Activated CD4-positive, alpha-beta T cell treated with anti-CD3 and anti-CD28 coated beads for 1 hour (primary cell): ENCODE results near the gene FAAP24.
A peak's percentile ranks its signal among the peaks of the same experiment; 100 is the strongest.
"Not testable (repeated sequence)": the region's sequence is repeated elsewhere in the genome, so short reads cannot be mapped to it uniquely, and the experiment has no call there.

ENCODE experiments used
- DNase-seq: peaks from one replicate; pipeline ENCODE4 v3.0.0-alpha.2; 2020

Gene FAAP24, protein sequence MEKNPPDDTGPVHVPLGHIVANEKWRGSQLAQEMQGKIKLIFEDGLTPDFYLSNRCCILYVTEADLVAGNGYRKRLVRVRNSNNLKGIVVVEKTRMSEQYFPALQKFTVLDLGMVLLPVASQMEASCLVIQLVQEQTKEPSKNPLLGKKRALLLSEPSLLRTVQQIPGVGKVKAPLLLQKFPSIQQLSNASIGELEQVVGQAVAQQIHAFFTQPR

DNA sequence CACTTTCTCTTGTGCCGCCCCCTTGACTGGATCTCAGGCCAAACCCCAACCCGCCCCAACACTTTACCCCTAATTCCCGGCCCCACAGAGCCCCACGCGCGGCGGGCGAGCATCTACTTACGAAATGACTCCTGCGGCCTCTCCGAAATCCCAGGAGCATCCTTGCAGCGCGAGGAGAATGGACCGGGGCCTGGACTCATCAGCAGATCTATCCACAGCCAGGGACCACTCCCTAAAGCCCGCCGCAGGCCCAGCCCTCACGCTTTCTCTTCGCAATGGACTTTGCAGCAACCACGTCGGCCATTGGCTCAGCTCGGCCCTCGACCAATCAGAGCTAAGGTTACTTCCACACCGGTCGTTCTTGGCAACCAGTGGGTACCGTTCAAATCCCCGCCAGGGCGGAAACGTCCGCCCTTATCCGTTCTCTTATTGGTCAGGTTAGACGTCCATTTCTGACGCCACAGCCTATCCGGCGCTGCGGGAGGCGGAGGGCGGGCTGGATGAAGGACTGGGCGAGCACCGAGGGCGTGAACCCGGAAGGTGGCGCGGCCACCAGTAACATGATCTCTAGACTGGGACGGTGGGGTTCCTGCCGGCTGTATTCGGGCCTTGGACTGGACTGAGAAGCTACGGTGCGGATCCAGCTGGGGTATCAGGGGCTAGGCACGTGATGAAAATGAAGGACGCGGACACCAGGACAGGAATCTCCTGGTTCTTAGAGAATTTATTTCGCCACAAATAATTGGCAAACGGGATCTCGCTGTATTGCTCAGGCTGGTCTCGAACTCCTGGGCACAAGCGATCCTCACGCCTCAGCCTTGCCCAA is at the start of gene FAAP24, which contains the start of gene CEP89:
Gene FAAP24, plus strand, starts transcription at position 528 of the 826 bp plus-strand sequence. CDS start 955 bp downstream, outside the sequence.
Gene CEP89, minus strand, starts transcription at position 244 of the 826 bp plus-strand sequence. Its CDS starts 84 bp downstream, at position 160.
- DNase-seq: peak; percentile 98

DNA sequence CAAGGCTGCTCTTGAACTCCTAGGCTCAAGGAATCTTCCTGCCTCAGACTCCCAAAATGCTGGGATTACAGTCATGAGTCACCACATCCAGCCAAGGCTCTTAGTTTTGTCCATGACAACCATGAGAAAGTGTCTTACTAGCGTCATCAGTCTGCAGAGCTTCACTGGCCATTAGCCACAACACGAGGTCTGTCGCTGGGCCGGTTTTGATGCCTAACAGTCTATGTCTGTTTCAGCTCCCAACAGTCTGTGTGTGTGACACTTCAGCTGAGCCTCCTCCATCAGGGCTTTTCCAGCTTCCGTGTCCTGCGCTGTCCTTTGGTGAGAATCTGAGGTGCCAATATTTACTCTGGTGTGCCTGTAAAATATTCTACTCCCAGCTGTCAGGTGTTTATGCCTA is 47.8 kb upstream of the FAAP24 start:
- no peak for DNase-seq

DNA sequence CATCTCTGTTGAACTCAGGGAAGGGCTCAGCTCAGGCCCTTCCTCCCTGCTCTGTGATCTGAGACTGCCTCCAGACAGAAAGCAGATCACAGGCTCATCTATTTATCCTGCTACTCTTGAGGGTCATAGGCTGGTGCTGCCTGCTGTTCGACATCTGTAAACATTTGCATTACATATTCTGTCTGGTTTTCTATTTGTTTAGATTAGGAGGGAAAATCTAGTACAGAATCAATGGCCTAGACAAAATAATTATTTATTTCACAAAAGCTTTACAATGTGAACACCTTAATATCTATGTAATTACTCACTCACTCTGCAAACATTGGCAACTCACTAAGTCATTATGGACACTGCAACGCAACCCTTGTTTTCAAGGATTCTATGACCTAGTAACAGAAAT is 43.2 kb upstream of the FAAP24 start:
- DNase-seq: no peak

DNA sequence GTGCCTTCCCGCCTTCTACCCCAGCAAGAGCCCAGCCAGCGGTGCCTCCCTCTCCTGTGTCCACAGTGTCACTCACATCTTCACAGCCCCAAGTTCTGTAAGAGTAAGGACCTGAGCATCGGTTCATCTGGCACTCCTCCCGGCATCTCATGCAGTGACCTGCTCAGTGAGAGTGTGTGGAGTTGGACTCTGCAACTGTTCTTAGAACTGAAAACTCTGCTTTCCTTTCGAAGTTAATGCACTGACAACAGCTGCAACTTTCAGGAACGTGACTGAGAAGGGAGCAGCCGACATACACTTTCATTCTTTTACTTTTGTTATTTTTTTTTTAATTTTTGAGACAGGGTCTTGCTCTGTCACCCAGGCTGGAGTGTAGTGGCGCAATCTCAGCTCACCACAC is 41.5 kb upstream of the FAAP24 start:
- no peak for DNase-seq

DNA sequence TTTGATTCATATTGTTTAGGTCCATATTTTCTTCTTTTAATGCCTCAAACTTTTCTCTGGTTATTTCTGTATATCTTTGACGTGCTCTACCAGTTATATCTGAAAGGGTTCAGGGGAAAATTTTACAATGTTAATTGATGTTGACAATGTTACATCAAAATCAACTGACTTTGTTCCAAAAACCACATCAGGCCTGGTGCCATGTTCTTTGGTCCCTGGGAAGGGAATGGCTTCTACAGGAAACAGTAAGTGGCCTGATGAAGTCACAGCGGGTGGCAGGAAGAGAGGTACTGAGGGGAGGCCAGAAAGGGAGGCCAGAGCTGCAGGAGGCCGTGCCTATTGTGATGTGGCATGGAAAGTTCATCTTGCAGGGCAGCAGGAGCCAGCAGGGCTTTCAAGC is 38.5 kb upstream of the FAAP24 start:
- no peak for DNase-seq

DNA sequence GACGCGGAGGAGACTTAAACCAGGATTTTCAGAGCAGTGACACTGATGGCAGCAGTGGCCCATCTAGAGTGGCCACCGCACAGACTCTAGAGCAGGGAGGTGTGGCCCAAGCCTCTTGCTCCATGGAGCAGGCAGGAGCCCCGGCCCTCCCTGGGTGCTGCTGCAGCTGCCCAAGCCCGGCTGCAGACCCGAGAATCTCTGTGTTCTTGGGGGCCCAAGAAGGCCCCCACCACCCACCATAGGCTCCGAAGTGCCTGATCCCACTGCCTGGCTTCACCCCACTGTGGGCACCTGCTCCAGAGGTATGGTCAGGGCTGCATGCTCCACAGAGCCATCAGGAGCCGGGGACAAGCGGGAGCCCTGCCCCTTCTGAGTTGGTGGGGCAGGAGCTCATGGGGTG is 36.4 kb upstream of the FAAP24 start:
- DNase-seq: no peak

DNA sequence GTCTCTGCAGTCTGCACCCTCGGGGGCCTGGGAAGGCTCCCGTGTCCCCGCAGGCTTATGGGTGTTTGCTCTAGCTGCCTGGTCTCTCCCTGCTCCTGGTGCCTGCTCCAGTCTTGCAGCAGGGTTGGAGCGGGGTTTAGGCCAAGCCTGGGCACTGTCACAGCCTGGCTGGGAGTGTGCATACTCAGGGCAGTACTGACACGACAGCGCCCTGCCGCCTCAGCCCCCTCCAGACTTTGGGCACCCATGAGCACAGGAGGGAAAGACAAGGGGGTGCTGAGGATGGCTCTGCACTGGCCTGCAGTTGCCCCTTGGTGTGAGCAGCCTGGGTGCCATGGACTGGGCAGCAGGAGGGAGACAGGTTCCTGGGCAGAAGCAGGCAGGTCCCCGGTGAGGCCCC is 36.0 kb upstream of the FAAP24 start:
- DNase-seq: no peak

DNA sequence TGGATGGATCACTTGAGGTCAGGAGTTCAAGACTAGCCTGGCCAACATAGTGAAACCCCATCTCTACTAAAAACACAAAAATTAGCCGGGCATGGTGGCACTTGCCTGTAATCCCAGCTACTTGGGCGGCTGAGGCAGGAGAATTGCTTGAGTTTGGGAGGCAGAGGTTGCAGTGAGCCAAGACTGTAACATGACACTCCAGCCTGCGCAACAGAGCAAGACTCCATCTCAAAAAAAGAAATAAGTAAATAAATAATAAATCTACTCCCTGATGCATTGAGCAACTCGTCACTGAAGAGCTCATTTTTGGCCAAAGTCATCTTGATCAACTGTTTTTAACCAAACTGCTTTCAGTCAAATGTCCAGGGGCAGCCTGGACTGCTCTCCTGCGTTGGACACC is 30.8 kb upstream of the FAAP24 start:
- not testable (repeated sequence) for DNase-seq

DNA sequence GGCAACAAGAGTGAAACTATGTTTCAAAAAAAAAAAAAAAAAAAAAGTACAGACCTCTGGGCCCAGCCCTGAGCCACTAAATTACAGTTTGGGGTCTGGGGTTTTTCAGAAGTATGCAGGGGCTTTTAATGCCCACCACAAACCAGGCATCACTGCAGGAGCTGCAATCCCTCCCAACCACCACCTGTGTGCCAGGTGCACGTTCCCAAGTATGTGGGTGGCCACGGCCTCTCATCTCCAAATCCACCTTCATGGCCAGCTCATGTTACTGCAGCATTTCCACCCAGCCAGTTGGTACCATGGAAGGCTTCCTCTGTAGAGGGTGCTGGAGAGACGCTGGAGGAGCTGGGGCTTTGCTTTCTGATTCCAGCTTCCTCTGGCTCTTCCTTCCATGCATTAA is 26.8 kb upstream of the FAAP24 start:
- no peak for DNase-seq

DNA sequence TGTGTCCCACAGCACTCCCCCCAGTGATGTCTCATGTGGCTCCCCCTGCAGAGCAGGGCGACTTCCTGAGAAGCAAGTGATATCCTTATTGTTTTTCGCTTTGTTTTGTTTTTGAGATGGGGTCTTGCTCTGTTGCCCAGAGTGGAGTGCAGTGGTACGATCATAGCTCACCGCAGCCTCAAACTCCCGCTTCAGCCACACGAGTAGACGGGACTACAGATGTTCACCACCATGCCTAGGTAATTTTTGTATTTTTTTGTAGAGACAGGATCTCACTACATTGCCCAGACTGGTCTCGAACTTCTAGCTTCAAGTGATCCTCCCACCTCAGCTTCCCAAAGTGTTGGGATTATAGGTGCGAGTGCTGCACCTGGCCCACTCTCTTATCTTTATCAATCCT is 5.3 kb upstream of the FAAP24 start:
- no peak for DNase-seq

DNA sequence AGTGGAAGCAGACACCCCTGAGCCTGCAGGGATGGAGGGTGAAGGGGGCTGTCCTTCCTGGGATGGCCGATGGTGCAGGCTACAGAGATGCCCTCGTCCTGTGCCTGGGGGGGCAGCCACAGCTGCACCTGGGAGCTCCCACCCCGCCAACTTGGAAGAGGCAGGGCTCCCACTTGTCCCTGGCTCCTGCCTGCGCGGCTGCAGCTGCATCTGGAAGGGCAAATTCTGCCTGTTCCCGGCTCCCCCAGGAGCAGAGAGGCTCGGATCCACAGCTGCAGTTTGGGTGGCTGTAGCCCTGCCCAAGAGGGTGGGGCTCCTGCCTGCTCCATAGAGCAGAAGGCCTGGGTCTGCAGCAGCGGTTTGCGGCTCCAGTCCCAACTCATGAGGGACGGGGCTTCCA is 2.5 kb upstream of the FAAP24 start:
- DNase-seq: no peak

DNA sequence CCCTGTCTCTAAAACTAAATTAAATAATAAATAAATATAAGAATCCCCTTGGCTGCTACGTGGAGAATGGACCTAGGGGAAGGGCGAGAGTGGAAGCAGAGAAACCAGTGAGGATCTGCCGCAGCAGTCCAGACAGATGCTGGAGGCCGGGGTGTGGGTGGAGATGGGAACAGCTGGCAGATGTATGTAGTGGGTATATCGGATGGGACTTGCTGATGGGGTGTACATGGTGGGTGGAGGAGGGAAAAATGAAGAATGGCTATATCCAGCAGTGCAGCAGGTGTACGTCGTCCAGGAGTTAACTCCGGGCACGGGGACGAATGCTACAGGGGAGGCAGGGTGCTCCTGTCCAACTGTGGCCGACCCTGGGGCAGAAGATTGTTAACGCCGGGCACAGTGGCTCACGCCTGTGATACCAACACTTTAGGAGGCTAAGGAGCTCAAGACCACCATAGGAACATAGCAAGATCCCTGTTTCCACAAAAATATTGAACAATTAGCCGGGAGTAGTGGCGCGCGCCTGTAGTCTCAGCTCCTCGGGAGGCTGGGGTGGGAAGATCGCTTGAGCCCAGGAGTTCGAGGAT is 938 bp upstream of the FAAP24 start:
- no peak for DNase-seq

DNA sequence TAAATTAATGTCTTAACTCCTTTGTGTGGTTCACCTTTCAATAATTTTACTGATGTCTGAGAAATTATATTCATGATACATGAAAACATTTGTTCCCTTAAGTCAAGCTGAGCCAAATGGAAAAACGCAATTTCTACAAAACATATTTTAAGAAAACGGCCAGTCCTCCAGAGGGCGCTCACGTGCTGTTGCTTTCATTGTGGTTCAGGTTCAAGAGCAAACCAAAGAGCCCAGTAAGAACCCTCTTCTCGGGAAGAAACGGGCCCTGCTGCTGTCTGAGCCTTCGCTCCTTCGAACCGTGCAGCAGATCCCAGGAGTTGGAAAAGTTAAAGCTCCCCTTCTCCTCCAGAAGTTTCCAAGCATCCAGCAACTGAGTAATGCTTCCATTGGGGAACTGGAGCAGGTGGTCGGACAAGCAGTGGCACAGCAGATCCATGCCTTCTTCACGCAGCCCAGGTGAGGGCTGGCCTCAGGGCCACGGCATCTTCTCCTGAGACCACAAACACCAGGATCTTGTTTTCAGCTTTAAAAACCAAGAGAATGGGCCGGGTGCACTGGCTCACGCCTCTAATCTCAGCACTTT is 4.3 kb downstream of the FAAP24 start:
- DNase-seq: peak; percentile 46

DNA sequence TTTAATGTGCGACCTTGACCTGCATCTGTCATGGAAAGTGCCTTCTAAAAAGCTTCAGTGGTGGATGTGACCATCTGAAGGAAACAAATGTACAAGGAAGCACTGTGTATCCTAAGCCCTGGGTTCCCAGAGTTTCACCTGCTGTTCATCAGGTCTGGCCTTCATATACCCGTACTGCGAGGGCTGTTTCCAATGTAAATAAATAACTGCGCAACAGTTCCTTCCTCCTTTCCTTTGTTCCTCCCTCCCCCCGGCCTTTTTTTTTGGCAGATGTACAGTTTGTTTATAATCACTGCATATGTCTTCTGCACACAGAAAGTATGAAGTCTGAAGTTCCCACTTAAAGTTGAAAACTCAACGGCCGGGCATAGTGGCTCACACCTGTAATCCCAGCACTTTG is 5.2 kb downstream of the FAAP24 start:
- no peak for DNase-seq

DNA sequence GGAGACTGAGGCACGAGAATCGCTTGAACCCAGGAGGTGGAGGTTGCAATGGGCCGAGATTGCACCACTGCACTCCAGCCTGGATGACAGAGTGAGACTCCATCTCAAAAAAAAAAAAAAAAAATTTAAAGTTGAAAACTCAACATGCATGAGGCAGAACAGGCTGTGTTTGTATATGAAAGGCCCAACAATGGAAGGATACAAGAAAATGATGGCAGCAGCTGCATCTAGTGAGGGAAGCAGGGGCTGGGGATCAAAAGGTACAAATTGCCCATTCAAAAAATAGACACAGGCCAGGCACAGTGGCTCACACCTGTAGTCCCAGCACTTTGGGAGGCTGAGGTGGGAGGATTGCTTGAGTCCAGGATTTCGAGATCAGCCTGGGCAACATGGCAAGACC is 5.8 kb downstream of the FAAP24 start:
- not testable (repeated sequence) for DNase-seq

DNA sequence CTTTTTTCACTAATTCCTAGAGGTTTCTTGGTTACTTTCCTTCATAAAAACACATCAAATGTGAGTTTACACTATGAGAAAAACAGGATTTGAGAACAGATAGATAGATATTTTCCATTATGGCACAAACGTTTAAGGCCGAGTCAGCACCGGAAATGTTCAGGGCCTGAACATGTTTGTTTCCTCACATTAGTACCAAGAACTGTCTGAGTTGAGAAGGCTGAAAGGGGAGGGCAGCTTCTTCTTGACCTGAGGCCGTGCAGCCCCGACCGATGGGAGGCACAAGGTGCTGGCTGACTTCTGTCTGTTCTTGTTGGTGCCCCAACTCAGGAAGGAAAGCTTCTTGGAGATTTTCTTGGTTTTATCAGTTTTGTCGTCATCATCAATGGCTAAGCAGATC is 7.8 kb downstream of the FAAP24 start:
- not testable (repeated sequence) for DNase-seq

DNA sequence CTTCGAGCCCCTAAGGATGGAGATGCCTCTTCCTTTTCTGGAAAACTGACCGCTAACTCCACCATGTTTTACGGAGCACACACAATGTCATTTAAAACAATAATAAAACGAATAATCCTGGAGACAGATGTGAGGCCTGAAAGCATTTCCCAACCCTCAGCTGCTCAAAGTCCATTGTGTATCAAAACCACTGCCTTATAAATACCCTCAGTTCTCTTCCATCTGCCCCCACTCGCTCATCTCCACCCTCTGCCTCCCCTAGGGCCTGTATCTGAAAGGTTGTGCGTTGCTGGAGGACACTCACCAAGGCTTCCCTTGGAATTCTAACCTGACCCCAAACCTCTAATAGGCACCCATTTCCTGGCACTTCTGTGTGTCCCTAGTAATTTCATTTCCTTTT is 10.4 kb downstream of the FAAP24 start:
- DNase-seq: not testable (repeated sequence)

DNA sequence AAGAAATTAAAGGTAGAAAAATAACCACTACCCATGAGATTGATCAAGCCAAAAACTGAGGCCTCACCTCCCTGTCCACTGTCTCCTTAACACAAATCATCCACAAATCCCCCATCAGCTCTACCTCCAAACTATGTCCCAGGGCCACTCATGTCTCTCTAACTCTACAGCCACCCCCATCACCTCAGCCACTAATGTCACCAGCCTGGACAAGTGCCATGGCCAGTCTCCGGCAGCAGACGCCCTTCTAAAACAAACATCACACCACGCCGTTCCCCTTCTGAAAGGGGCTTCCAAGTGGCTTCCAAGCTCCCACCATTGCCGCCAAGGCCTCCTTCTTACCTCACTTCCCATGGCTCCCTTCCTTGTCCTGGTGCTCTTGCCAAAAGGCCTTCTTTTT is 16.2 kb downstream of the FAAP24 start:
- DNase-seq: not testable (repeated sequence)

DNA sequence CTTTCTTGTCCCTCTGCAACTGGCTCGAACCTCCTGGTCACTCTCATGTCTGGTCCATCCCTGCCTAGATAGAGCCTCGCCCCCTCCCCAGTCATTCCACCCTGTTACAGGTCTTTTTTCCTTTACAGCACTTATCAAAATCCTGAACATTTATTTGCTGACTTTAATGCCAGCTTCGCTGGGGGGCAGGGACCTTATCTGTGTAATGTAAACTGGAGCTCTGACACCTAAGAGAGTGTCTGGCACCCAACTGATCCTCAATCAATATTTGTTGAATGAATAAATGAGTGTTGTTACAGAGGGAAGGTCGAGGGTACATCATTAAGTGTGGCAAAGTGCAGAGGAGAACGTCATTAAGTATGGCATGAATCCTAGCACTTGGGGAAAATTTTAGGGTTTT is 16.7 kb downstream of the FAAP24 start:
- no peak for DNase-seq

DNA sequence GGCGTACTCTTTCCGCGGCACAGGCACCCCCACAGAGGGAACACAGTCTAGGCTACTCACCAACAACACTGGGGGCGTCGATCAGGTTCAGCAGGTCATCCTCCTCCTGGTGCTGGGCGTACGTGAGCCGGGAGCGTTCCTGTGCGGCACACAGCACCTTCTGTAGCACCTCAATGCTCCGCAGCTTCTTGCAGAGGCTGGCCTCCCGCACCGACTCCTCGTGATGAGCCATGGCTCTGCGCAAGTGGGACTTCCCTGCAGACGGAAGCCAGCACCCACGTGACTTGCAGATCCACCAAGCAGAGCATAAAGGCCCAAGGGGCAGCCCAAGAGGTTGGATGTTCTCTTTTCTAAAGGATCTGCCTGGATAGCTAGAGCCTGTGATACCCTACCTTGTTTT is 23.9 kb downstream of the FAAP24 start:
- DNase-seq: not testable (repeated sequence)

DNA sequence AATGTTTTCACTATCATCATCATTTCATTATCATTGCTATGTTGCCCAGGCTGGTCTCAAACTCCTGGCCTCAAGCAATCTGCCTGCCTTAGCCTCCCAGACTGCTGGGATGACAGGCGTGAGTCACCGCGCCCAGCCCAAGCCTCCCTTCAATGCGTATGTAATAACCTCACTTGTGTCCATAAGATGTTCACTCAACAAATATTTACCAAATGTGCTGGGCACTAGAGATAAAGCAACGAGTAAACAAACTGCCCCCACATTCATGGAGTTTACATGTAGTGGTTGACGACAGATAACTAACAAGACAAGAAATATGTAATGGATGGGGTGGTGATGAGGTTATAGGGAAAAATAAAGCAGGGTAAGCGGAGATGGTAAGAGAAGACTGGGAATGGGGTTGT is 25.0 kb downstream of the FAAP24 start:
- DNase-seq: not testable (repeated sequence)

DNA sequence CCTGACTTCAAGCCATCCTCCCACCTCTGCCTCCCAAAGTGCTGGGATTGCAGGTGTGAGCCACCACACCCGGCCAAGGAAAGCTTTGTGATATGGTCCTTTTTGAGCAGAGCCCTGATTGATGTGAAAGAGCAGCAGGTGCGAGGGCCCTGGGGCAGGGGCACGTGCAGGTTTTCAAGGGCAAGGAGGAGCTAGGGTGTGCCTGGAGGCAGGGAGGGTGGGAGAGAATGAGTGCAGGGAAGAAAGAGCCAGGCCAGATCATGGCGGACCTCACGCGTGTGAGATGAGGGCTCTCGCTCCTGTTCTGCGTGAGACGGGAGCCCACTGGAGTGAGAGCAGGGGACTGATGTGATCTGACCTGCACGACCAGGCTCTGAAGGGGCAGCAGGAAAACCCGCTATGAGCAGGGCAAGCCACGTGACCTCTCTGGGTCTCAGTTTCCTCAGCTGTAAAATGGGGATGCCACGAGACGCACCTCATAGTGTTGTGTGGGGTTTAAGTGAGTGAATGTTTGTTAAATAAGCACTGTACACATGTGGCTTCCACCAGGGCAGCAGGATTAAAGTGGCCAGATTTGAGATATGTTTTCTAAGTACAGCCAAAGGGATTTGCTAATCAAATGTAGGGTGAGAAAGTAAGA is 25.8 kb downstream of the FAAP24 start:
- no peak for DNase-seq

DNA sequence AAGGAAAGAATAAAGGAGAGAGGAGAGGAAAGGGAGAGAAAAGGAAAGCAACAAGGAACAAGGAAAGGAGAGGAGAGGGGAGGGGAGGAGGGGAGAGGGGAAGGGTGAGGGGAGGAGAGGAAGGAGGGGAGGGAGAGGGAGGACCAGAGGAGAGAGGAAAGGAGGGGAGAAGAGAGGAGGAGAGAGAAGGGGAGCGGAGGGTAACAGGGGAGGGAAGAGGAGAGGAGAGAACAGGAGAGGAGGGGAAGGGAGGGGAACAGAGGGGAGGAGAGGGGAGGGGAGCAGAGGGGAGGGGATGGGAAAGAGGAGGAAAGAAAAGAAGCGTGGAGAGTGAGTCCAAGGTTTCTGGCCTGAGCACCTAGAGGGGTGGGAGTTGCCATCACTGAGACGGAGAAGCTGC is 26.7 kb downstream of the FAAP24 start:
- no peak for DNase-seq
